EL (cell line): ENCODE measurements around the gene LILRB4.
"Not testable (repeated sequence)": the region's sequence is repeated elsewhere in the genome, so short reads cannot be mapped to it uniquely, and the experiment has no call there.

Experiments
- DNase-seq: peaks from one replicate; pipeline ENCODE4 v3.0.0-alpha.2; 2016

The LILRB4 gene

DNA sequence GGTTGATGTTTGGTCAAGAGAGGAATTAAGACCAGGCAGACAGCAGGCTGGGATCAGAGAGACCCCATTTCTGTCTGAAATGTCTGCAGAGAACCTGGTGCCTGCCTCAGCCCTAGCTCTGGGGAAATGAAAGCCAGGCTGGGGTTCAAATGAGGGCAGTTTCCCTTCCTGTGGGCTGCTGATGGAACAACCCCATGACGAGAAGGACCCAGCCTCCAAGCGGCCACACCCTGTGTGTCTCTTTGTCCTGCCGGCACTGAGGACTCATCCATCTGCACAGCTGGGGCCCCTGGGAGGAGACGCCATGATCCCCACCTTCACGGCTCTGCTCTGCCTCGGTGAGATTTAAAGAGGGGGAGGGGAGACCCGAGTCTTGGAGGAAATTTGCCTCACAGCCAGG, at the start of gene LILRB4:
LILRB4 (plus strand) TSS at position 256 of the 400 bp plus-strand sequence; CDS start at position 305, 49 bp downstream.
- no peak for DNase-seq

DNA sequence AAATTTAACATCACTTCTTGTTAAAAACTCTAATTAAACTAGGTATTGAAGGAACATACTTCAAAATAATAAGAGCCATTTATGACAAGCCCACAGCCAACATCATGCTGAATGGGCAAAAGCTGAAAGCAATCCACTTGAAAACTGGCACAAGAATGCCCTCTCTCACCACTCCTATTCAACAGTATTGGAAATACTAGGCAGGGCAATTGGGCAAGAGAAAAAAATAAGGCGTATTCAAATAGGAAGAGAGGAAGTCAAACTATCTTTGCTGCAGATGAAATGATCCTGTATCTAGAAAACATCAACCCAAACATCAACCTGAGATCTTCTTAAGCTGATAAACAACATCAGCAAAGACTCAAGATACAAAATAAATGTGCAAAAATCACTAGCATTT, 48.1 kb upstream of the LILRB4 start:
- no peak for DNase-seq

DNA sequence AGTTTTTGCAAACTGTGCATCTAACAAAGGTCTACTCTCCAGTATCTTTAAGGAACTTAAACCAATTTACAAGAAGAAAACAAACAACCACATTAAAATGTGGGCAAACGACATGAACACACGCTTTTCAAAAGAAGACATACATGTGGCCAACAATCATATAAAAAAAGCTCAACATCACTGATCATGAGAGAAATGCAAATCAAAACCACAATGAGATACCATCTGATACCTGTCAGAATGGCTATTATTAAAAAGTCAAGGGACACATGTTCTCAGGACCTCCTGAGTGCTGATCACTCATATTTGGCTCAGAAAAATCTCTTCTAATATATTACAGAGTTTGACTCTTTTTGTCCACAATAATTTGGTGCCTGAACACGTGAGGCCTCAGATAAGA, 46.7 kb upstream of the LILRB4 start:
- DNase-seq = no peak

DNA sequence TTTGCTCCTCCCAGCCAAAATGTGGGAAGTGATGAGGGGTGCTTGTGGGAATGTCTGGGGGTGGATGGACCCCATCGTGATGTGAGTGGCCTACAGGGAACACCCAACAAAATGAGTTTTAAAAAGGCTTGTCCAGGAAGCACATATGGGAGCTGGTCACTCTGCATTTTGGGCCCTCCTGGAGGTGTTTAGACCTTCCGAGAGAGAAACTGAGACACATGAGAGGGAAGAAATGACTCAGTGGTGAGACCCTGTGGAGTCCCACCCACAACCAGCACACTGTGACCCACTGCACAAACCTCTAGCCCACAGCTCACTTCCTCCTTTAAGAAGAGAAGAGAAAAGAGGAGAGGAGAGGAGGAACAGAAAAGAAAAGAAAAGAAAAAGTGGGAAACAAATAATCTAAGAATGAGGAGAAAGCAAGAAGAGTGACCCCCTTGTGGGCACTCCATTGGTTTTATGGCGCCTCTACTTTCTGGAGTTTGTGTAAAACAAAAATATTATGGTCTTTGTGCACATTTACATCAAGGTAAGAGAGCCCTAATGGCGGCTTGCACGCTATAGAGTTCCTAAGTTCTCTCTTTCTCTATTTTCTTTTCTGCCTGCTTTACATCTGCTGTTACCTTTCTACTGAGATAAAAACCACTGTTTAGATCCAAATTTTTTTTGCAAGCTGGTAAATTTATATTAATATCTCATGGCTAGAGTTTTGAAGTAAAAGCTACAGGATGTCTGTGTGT, 45.8 kb upstream of the LILRB4 start:
- DNase-seq = no peak

DNA sequence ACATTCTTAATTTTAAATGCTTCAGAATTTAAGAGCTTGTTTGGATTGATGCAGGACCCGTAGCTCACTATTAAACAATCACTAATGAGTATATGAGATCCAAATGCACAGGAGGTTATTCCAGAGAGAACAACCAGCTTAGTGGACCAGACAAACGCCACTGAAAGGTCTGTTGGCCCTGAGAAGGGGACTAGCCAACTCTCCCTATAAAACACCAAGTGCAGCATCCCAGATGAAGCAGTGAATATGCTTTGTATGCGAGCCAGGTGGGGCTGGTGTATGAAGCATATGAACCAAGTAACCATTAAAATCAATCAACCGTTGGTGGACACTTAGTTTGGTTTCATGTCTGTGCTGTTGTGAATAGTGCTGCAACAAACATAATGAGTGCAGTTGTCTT, 42.3 kb upstream of the LILRB4 start:
- DNase-seq = no peak

DNA sequence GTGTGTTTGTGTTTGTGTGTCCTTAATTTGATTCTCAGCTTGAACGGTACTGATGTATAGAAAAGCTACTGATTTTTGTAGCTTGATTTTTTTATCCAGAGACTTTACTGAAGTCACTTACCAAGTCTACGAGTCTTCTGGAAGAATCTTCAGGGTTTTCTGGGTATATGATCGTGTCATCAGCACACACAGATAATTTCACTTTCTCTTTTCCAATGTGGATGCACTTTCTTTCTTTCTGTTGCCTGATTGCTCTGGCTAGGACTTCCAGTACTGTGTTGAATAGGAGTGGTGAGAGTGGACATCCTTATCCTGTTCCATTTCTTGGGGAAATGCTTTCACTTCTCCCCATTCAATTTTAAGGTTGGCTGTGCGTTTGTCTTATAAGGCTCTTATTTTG, 40.4 kb upstream of the LILRB4 start:
- DNase-seq = no peak

DNA sequence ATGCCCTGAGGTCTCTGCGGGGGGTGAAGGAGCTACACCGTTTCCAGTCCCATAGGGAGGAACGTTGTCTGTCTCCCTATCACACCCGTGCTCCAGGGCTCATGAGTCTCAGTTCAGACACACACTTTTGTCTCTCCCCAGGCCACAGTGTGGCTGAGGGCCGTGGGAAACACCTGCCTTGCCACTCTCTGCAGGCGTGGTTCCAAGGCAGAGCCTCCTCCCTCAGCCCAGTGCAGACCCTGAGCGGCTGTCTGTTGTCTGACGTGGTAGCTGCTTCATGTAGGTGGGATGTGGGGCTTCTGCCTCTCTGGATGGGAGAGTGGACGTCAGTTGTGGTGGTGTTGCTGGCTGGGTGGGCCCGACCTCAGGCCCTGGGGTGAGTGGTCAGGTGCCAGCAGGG, 38.6 kb upstream of the LILRB4 start:
- not testable (repeated sequence) for DNase-seq

DNA sequence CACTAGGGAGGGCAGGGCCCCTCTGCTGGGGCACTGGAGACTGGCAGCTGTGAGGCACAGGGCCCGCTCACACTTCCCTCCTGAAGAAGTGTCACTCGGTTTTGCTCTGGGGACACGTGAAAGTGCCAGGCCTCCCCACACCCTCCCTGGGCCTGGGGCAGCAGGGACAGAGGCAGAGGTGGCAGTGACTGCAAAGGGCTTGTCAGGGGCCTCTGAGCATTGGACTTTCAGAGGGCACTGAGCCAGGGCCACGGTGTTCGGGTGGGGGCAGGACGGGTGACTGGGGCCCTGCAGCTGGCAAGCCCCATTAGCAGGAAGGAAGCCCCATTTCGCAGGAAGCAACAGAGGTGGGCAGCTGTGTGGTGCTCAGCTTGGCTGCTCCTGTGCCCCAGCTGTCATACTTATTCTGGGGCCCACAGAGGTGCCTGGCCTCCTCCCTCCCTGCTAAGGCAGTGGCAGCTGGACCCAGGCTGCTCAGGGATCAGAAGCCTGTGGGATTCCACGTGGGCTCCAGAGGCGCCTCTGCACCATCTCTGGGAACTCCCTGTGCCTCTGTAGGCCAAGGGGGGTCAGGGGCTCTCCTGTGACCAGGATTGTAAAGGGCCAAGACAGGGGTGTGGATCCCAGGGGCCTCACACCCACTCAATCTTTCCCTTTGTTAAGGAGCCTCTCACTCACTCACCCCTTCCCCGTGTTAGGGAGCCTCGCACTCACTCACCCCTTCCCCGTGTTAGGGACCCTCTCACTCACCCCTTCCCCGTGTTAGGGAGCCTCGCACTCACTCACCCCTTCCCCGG, 37.7 kb upstream of the LILRB4 start:
- DNase-seq = not testable (repeated sequence)

DNA sequence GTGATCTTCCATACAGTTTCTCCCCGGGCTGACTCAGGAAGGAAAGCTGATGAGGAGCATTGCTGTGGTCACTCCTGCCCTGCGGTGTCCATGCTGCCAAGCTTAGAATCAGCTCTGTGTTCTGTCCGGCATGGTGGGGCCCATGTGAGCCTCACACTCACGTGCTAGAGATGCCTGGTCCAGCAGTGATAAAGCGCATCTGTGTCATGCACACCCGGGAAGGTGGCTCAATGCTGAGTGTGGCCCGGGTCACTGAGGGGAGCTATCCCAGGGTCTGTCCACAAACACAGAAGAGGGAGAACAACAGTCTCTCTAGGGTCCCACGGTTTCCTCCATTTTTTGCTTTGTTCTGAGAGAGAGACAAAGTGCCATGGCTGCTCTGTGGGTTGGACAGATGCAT, 36.0 kb upstream of the LILRB4 start:
- DNase-seq = no peak

DNA sequence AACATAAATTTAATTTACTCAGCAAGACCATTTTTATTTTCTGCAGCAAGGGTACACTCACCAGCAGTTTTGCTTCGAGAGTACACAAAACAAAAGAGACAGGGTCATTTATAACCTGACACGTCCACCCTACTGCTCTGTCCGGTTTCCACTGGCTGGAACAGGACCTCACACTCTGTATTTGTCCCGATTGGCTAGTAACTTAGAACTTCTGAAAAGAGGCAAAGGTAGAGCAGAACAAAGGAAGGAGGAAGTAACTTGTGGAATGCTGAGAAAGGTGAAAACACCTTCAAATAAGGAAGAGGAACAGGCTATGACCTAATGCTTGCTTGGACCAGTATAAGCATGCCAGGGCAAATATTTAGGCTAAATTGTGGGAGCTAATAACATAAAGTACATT, 34.9 kb upstream of the LILRB4 start:
- not testable (repeated sequence) for DNase-seq

DNA sequence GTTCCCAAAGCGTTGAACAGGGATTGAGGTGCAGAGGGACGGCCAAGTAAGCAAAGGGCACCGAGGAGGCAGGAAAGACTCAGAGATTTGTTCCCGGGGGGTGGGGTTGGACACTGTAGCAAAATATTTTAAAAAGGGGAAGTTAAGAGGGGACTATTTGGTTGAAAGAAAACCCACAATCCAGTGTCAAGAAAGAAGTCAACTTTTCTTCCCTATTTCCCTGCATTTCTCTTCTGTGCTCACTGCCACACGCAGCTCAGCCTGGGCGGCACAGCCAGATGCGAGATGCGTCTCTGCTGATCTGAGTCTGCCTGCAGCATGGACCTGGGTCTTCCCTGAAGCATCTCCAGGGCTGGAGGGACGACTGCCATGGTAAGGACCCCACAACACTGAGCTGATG, 32.5 kb upstream of the LILRB4 start, which contains the start of gene LILRB1:
LILRB1 (plus strand) TSS at position 223 of the 400 bp plus-strand sequence. CDS start 590 bp downstream, outside the sequence.
- not testable (repeated sequence) for DNase-seq

DNA sequence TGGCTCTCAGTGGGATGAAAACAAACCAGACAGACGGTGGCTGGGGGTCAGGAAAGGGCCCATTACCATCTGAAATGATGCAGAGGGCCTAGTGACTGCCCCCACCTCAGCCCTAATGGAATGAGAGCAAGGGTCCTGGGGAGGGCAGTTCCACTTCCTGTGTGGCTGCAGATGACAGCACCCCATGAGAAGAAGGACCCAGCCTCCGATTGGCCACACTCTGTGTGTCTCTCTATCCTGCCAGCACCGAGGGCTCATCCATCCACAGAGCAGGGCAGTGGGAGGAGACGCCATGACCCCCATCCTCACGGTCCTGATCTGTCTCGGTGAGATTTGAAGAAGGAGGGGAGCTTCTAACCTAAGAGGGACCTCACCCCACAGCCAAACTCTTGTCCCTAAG, 32.0 kb upstream of the LILRB4 start:
- DNase-seq = no peak

DNA sequence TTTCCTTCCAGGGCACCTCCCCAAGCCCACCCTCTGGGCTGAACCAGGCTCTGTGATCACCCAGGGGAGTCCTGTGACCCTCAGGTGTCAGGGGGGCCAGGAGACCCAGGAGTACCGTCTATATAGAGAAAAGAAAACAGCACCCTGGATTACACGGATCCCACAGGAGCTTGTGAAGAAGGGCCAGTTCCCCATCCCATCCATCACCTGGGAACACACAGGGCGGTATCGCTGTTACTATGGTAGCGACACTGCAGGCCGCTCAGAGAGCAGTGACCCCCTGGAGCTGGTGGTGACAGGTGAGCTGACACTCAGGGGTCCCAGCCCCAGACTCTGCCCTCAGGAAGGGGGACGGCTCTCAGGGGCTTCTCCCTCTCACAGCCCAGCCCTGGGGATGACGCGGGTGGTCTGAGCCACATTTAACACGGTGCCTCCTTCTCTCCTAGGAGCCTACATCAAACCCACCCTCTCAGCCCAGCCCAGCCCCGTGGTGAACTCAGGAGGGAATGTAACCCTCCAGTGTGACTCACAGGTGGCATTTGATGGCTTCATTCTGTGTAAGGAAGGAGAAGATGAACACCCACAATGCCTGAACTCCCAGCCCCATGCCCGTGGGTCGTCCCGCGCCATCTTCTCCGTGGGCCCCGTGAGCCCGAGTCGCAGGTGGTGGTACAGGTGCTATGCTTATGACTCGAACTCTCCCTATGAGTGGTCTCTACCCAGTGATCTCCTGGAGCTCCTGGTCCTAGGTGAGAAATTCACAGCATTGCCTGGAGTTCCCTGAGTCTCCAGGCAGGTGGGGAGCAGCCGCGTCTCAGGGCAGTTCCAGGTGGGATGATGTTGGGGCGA, 31.1 kb upstream of the LILRB4 start:
- DNase-seq = not testable (repeated sequence)

DNA sequence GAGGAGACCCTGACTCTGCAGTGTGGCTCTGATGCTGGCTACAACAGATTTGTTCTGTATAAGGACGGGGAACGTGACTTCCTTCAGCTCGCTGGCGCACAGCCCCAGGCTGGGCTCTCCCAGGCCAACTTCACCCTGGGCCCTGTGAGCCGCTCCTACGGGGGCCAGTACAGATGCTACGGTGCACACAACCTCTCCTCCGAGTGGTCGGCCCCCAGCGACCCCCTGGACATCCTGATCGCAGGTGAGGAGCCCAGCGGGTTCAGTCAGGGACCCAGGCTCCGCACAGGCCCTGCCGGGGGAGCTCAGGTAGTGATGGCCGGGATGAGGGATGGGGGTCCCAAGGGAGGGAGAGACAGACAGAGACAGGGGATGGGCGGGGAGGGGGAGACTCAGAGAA, 30.3 kb upstream of the LILRB4 start:
- not testable (repeated sequence) for DNase-seq

DNA sequence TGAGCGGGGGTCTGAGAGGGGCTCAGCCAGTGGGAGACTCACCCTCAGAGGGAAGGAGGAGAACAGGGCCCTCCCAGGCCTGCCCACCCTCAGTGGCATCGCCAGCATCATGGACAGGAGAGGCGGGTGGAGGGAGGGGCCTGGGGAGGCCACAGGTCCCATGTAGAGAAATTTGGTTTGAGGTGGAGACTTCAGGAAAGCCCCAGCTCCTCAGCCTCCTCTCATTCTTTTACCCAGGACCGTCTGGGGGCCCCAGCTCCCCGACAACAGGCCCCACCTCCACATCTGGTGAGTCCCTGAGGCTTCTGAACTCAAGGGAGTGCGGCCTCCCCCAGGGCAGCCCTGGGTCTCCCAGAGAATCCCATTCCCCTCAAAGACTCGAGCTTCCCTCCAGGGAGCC, 29.4 kb upstream of the LILRB4 start:
- DNase-seq = no peak

DNA sequence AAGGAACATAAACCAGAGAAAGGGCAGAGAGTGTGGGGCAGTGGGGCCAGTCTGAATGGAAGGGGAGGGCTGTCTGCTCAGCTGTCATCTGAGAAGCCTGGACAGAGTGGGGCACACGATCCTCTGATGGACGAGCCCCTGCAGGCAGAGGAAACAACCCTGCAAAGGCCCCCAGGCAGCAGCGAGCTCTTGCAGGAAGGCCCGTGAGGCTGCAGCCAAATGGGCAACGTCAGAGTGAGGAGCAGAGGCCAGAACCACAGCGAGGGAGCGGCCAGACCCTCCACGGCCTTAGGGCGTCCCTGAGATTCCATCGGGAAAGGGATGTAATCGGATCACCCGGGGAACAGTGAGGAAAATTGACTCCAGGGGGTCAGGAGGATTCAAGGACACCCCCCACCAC, 26.7 kb upstream of the LILRB4 start:
- DNase-seq = not testable (repeated sequence)

DNA sequence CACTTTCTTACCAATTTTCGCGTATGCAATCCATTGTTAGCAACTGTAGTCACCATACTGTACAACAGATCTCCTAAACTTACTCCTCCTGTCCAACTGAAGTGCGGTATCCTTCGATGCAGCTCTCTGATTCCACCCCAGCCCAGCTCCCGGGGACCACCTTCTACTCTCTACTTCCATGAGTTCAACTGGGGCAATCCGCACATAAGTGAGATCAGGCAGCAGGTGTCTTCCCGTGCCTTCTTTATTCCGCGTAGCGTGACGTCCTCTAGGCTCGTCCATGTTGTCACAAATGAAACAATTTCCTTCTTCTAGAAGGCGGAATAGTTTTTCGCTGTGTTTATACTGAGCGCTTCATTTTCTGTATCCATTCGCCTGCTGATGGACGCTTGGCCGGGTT, 24.1 kb upstream of the LILRB4 start:
- DNase-seq = no peak

DNA sequence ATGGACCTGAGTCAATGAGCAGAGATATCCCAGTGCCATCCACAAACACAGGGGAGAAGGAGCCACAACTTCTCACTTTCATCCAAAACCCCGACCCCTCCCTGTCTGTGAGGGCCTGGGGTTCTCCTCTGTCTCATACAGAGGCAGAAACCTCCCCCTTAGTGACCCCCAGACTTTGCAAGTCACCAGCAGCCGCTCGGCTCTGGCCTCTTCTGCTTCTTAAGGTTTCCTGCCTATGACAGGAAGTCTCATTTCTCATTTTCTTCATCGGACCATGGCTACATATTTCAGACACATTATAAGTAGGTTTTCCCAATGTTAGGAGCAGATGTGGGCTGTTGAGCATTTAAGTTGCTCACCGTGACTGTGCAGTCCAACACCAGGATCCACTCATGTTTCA, 19.8 kb upstream of the LILRB4 start:
- not testable (repeated sequence) for DNase-seq

DNA sequence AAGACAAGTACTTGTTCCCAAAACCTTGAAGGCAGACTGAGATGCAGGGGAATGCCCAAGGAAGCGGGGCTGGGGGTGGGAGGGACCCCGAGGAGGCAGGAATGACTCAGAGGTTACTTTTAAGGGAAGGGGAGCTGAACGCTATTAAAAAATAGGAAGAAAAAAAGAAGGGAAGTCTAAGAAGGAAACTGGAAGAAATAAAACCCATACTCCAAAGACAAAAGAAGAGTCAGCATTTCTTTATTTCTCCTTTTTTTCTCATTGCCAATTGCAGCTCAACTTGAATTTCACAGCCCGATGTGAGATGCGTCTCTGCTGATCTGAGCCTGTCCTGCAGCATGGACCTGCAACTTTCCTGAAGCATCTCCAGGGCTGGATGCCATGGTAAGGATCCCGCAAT, 19.2 kb upstream of the LILRB4 start:
- not testable (repeated sequence) for DNase-seq

DNA sequence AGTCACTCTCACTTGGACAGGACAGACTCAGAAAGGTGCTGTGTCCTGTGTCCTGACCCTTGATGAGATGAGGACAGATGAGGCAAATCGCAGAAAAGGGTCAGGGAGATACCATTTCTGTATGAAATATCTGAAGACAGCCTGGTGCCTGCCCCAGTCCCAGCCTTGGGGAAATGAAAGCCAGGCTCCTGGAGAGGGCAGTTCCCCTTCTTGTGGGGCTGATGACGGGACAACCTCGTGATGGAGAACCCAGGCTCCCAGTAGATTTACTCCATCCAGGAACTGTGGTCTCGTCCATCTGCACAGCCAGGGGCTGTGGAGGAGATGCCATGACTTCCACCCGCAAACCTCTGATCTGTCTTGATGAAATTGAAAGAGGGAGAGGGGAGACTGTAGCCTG, 18.7 kb upstream of the LILRB4 start:
- DNase-seq = no peak

DNA sequence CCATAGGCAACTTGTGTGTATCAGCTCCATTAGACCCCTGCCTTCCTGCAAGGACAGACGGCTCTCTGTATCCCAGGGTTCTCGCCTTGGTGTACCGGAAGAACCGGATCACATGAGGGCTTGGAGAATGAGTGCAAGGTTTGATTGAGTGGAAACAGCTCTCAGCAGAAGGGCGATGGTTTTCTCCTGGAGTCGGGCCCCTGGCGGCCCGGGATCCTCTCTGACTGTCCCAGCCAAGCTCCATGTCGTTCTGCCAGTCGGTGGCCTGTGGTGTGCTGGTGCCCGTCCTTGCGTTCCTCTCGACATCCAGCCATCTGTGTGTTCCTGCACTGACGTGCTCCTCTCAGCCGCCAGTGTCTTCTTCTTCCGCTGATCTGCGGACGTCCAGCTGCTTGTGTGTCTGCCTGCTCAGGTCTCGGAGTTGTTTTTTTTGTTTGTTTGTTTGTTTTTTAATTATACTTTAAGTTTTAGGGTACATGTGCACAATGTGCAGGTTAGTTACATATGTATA, 16.4 kb upstream of the LILRB4 start:
- DNase-seq = no peak

DNA sequence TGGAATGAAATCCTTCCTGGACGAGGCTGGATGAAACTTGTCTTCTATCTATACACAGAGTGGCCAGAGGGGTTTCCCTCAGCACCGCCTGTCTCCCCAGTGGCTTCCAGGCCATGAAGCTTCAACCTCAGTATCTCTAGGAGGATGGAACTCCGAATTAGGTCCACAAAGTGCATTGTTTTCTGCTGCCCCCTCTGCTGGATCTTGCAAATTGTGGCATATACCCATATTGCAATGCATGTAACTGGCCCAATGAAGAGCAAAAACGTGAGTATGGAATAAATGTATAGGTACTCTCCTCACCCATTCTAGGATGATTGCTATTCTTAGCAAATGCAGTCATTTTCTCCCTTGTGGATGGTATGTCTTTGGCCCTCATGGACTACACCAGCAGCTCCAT, 14.7 kb upstream of the LILRB4 start:
- DNase-seq = no peak

DNA sequence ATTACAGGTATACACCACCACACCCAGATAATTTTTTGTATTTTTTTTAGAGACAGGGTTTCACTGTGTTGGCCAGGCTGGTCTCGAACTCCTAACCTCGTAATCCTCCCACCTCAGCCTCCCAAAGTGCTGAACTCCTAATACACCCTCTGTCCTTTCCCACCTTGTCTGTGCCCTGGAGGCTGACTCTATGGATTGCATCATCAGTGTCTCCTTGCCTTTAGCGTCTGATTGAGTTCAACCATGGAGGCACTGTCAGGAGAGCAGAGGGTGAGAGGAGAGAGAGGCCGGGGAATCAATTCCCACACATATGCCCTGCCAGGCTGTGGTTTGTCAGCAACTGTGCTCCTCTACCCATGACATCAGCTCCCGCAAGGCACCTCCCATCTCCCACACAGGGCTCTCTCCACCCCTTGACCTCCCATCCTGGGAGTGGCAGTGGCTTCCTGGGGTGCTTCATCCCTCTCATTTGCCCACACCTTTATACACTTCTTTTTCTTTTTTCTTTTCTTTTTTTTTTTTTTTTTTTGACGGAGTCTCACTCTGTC, 12.6 kb upstream of the LILRB4 start:
- no peak for DNase-seq
